T47D (cell line): Measurements from ENCODE around the gene AGO4.

Experiments
- DNase-seq, 2 experiments: peaks; one replicate each; pipeline versions ENCODE4 v3.0.0 to v3.0.0-alpha.2; 2011 to 2012; ENCODE audit warnings: low read depth in 1 of 2, low spot score in 1 of 2
- JUND ChIP-seq: IDR thresholded peaks from 2 replicates; pipeline ENCODE4 v1.6.1; 2012; ENCODE audit warnings: low read depth
- in situ Hi-C: cut with HindIII; loops from 2 replicates; pipeline ENCODE4 v1.10.0; 2016; ENCODE audit warnings: low sequenced_read_pairs, low pct_unique_long_range_greater_than_20kb

Gene AGO4

DNA sequence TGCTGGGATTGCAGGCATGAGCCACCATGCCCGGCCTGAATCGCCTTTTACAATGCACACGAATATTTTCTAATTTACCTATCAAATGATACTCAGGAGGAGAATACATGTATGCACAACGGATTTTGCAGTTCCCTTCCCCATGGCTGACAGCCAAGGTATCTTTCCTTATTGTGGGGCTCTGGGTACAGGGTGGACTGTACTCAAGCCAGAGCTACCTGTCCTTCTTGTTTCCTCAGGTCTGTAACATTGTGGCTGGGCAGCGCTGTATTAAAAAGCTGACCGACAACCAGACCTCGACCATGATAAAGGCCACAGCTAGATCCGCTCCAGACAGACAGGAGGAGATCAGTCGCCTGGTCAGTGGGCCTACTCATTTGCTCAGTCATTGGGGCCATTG is 93.4 kb downstream of the AGO4 start:
- no peak for TF ChIP-seq JUND
- in situ Hi-C loops, result no loop called here
- no peak for DNase-seq

GRCh38 chr1:35902671-35903070 is 94.9 kb downstream of the AGO4 start:
- in situ Hi-C loops, result no loop called here
- no peak for TF ChIP-seq JUND
- no peak for DNase-seq
